NCI-H1694 treated with DMSO at 0.1 percent for 48 hours (cell line): Measurements from ENCODE around the gene OLFM1.
A peak's percentile ranks its signal among the peaks of the same experiment; 100 is the strongest.

Source experiments
- DNase-seq: peaks from one replicate; lab custom pipeline; 2025; lab: John Stamatoyannopoulos, UW

OLFM1 gene

DNA sequence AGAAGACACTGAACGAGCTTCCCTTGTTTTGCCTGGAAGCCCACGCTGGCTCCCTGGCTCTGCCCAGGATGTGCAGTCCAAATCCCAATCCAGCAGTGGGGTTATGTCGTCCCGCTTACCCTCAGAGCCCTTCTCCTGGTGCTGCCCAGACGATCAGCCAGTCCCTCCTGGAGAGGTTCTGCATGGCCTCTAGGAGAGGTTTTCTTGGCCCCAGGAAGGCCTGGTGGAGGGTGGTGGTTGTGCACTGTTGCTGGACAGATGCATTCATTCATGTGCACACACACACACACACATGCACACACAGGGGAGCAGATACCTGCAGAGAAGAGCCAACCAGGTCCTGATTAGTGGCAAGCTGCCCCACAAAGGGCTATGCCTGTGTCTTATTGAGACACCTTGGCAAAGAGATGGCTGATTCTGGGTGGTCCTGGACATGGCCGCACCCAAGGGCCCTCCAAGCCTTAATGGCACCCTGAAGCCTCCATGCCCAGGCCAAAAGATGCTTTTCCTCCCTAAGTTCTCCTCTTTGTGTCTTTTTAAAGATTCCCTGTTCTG, 10.5 kb upstream of the OLFM1 start:
- no peak for DNase-seq

DNA sequence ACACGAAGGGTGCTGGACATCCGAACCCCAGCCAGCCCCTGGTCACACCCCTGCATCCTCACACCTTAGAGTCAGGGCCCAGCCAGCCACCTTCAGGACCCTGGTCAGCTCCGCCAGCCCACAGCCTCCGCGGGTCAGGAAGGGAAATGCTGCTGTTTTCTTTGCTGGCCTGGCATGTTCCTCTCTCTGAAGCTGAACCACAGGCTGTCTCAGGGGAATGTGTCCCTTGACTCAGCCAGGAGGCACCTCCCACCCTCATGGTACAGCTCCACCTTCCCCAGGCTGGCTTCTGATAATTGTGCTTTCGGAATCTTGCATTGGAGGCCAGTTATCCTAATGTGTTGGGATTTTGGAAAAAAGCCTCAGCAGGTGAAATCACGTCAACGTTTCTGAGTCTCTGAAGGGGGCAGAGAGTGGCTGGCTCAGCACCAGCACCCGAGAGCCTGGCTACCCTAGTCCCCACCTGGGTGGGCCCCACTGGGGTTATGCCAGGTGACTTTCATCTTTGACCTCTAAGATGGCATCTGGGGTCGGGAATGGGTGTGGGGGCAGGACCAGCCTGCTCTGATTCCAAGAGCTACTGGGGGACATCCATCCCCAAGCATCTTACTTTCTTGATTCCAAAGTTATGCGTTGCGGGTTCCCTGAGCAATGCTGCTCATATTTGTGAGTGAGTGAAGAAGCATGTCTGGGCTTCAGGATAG, 9.8 kb upstream of the OLFM1 start:
- peak; percentile 45 for DNase-seq

DNA sequence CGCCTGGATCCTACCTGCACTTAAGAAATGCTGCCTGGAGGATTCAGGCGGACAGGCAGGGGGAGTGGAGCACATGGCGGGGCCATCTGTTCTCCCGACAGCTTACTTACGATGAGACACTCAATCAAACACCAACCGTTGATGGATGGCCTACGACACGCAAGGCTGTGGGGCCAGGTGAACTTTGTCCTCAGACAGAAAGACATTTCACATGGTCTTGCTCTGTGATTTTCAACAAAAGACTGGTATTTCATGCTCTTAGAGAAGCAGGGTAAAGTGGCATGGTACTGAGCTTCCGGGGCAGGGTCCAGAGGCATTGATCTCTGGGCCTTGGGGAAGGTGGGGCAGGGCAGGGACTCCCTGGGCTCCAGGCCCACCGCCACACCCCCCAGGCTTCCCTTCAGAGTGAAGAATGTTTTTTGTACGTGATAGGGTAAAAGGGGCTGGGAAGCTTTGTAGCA, 9.1 kb upstream of the OLFM1 start:
- DNase-seq = peak; percentile 11

DNA sequence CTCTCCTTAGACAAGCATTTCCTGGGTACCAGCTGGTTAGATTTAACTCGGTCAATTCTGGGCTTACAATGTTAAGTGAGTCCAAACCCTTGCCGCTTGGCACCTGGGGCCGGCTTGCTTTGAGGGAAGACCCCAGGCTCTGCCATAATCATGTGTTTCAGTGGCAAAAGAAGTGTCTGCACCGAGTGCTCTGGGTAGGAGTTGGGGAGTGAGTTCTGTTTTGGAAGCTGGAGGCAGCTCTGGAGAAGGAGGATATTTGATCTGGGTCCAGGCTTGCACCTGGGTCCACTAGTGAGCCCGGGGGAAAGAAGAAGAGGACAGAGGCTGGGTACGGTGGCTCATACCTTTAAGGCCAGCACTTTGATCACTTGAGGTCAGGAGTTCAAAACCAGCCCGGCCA, 8.4 kb upstream of the OLFM1 start:
- DNase-seq = no peak

DNA sequence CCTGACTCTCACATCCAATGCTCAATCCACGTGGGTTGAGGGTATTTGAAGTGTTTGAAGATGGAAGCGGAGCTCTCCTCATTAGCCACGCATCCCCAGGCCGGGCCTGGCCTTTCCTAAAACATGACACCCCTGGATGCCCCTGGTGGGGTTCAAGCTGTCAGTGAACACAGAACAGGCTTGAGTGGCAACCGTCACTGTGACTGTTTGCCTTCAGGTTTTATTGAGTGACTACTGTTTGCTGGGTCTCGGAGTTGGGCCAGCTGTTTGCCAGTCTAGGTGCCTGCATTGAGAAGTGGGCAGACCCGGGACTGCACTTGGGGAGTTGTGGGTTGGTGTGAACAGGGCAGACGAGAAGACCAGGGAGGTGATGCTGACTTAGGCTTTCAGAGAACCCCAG, 7.8 kb upstream of the OLFM1 start:
- no peak for DNase-seq

DNA sequence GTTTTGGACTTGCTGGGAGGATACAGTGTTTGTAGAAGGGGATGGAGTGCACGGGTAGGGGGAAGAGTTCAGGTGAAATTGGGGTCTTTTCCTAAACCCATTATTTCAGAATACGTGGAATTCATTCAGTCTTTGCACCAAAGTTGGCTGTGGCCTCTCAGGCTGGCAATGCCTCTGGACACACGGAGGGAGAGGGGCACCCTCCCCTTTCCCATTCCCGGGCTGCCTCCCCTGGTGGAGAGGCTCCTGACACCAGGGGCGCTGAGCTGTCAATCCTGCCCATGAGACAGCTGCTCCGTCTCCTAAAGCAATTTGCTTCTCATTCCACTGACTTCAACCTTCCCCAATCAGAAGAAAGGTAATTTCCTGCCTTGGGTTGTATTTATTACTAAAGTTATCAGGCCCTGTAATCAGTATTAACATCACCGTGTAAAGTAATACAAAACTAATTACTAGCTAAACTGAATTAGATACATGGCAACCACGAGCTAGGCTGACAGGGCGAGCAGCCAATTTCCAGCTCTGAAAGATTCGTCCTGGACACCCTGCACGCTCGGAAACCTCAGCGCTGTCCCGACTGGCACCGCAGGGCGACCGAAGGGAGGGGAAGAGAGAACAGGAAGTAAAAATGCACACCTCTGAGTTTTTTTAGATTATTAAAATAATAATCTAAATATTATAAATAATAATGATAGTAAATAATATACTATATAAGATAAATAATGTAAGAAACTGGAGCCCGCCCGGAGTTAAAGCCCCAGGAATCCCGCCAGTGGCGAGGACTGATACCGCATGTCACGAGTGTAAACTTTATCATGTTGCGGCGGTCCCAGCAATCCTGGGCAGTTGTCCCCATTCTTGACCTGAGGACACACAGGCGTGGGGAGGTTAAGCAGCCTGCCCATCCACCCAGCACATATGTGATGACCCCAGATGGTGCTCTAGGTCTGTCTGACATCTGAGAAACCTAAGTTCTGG, 6.9 kb upstream of the OLFM1 start:
- peak; percentile 38 for DNase-seq

DNA sequence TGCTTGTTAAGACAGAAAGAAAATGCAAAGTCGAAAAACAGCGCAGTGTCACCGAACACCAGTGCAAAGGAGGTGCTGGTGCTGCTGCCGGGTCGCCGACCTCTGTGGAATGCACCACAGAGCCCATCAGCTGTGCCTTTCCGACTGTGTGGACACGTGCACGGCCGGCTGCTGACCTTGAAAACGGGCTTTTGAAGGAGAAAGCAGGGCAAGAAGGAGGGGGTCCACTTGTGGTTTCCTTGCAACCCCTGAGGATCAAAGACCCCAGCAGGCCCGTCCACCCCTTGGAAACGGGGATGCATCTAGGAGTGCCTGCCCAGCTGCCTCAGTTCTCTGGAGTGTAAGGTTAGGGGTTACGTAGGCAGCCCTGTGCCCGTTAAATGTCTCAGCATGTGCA, 6.2 kb upstream of the OLFM1 start:
- DNase-seq = no peak

DNA sequence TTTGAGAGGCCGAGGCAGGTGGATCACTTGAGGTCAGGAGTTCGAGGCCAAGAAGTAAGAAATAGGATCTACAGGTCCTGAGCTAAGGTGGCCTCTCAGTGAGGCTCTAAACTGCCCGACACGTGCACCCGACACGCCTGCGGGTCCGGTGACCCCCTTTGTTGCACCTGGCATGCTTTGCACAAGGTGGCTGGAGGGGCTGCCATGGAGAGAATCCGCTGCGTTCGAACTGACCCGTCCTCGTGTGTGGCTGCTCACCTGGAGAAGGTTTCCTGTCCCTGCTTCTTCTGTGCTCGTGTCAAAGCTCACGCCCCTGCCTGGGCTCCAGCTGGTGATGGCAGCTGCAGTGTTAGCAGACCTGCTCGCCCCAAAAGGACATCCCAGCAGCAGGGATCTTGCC, 5.7 kb upstream of the OLFM1 start:
- DNase-seq = no peak

DNA sequence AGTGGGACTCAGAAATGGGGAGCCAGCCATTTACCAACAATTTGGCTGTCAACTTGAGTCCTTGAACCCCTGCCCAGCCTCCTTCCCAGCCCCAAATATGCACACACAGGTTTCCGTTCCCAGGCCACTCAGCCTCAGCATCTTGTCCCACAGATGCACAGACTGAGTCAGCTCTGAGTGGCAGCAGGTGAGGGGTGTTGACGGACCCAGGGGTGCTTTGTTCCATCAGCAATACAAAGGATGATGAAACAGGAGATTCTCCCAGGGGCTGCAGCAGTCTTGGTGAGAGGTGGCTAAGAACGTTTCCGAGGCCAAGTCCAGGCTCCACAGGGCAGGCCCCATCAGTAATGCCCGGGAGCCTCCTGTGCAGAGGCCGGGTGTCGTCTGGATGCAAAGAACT, 4.9 kb upstream of the OLFM1 start:
- no peak for DNase-seq

DNA sequence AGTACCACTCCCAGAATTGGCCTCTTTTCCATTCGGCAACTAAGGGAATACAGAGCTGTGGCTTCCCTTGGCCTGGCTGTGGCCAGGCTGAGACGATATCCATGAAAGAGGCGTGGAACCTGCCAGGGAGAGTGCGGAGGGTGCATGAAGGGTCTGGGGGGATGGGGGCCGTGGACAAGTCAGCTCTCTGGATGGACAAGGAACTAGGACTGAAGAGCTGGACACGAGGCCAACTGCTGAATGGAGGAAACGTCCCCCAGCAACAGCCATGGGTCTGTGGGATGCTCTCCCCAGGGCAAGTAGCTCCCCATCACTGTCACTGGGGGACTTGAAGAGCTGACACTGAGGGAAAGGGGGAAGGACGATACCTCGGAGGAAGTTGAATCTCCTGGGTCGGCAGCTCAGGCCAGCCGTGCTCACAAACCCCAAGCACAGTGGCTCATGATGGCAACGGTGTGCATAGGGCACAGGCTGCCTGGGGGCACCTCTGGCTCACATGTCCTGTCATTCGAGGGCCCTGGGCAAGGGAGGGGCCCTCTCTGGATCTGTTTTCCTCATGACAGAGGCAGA, 4.1 kb upstream of the OLFM1 start:
- no peak for DNase-seq

DNA sequence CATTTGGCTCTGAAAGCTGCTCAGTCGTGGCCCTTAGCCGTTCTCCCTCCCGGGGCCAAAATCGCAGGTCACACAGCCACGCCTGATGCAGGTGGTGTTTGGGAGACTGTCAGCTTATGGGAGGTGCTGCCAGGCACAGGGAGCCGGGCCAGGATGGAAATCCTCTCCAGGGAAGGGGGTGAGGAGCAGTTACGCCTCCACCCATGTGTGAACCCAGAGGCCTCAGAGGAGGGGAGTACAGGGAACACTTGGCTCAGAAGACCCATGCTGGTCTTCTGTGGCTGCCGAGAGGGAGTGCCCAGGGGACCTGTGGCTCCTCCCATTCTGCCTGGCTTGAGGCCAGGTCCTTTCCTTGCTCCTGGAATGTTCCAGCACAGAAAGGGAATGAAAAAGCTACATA, 3.6 kb upstream of the OLFM1 start:
- DNase-seq = no peak

DNA sequence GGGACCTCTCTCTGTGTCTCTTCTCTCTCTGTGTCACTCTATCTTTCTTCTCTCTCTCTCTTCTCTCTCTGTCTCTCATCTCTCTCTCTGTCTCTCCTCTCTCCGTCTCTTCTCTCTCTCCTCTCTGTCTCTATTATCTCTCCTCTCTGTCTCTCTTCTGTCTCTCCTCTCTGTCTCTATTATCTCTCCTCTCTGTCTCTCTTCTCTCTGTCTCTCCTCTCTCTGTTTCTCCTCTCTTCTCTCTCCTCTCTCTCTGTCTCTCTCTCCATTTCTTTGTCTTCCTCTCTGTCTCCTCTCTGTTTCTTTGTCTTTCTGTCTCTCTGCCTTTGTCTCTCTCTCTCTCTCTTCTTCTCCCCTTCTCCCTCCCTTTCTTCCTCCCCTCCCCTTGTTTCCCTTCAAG, 3.2 kb upstream of the OLFM1 start:
- DNase-seq = no peak

DNA sequence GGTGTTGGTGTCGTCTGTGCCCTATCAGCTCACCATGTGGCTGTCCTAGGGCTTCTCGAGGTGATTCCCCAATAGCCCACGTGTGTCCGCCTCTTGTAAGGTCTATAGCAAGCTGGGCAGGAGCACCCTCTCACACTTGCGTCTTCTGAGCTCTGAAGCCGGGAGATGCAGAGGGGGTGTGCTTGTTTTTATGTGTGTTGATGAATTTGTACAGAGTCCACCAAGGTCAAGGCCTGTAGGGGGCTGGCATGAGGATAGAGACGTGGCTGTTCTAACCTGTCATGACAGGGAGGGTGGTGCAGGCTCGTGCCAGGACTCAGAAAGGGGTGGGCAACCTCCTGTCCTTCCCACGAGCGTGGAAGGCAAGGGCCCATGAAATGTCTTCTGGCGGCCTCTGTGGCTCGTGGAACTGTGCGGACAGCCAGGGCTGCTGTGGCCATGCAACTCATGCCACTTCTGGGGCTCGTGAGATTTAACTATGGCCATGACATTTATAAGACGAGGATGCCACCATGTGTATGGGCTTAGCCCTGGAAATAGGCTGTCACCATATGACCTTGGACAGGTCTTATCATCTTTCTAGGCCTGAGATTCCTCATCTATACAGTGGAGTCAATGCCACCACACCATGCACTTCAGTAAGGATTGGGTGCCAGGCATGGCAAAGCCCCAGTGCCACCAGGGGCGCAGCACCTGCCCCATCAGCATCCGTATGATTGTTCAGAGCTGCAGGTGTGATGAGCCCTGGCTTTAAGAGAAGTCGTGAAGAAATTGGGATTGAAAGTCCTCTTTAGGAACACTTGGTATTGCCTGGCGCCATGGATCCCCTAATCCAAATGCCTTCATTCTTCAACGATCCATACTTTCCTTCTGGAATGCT, 2.3 kb upstream of the OLFM1 start:
- DNase-seq = no peak

DNA sequence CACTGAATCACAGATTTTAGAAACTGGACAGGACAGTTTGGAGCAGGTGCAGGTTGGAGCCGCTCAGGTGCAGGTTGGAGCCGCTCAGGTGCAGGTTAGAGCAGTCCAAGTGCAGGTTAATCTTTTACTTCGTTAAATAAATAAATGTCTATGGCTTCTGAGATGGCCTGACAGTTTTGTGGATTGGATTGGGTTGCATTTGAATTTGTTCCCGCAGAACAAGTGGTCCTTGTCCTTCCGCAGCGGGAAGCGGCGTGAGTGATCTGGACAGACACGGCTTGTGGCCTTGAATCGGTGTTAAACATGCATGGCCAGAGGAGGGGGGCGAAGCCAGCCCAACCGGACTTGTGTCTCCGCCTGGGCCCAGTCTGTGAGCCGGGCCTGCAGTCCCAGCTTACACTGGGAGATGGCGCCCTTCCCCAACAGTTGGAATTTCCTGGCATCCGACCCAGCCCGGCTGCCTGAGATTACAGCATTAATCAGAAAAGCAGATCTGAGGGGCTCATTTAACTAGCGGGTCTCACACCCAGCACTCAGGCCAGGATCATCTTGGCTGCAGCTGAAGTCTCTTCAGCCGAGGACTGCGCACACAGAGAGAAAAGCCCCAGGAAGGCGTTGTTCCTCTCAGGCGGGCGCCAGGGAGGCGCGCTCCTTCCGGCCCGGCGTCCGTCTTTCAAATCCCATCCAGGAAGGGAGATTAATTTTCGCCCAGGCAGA, 1.5 kb upstream of the OLFM1 start:
- DNase-seq = peak; percentile 46

DNA sequence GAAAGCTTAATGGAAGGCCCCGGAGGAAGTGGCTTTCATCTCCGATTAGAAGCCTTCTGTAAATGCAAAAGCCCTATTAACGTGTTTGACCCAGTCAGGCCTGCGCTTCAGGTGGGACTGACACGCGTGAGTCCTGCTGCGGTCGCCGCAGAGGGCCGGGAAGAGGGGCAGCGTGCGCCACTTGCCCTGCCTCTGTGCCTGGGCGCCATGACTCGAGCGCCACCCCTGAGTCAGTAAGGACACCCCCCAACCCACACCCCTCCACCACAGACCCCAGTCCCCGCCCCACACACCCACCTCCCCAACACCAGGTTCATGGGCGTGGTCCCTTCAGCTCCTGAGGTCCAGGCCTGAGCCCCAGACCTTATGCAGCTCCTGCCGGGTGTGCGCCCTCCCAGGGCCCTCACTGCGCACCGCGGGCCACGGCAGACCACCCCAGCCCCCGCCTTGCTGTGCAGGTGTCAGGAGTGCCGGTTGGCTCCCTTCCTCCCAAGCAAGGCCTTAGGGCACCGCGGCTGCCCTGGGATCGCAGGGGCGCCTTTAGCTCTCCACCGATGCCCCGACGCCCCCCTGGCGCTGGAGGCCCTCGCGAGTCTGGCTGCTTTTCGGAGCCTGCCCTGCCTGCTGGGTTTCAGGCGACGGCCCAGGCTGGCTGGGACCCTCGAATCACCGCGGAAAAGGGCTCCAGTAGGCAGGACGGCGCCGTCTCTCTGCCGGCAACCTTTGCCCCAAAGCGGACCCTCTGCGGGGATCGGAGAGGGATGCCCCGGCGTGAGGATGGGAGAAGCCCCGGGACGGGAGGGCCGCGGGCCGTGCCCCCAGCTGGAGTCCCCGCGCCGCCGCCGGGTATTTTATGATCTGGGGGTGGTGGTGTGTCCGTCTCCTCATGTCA, 625 bp upstream of the OLFM1 start:
- no peak for DNase-seq

DNA sequence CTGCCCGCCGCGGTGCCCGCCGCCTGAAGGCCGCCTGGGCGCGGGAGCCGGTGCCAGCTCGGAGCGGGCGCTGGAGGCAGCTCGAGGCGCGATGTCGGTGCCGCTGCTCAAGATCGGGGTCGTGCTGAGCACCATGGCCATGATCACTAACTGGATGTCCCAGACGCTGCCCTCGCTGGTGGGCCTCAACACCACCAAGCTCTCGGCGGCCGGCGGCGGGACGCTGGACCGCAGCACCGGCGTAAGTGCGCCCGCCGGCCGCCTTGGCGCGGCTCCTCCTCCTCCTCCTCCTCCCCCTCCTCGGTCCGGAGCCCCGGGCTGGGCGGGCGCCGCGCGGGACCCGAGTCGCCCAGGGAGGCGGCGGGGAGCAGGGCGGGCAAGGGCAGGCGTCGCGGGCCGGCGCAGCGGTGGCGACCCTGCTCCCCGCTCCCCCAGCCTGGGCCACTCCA, 455 bp downstream of the OLFM1 start:
- no peak for DNase-seq

DNA sequence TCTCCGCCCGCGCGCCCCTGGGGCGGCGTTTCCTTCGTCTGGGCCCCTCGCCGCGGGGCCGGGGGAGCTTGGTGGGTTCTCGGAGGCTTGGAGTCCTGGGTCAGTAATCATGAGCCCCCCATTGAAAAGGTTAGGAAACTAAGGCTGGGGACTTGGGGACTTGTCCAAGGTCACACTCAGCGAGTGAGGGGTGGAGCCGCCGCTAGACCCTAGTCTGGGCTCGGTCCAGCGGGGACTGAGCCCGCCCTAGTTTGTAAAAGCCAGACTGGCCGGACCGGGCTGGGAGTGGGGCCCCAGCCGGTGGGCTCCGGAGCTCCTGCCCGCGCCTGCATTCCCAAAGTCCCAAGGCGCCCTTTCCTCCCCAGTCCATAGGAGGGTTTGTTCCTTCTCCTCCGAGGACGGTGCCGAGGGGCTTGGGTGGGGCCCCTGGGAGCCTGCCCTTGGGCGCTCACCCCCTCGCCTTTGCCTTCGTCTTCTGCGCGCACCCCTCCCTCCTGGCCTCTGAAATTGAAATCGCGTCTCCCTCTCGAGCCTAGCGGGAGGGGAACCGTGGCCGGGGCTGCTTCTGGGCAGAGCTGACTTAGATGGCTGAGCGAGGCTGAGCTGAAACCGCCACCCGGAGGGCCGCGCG, 995 bp downstream of the OLFM1 start:
- no peak for DNase-seq

DNA sequence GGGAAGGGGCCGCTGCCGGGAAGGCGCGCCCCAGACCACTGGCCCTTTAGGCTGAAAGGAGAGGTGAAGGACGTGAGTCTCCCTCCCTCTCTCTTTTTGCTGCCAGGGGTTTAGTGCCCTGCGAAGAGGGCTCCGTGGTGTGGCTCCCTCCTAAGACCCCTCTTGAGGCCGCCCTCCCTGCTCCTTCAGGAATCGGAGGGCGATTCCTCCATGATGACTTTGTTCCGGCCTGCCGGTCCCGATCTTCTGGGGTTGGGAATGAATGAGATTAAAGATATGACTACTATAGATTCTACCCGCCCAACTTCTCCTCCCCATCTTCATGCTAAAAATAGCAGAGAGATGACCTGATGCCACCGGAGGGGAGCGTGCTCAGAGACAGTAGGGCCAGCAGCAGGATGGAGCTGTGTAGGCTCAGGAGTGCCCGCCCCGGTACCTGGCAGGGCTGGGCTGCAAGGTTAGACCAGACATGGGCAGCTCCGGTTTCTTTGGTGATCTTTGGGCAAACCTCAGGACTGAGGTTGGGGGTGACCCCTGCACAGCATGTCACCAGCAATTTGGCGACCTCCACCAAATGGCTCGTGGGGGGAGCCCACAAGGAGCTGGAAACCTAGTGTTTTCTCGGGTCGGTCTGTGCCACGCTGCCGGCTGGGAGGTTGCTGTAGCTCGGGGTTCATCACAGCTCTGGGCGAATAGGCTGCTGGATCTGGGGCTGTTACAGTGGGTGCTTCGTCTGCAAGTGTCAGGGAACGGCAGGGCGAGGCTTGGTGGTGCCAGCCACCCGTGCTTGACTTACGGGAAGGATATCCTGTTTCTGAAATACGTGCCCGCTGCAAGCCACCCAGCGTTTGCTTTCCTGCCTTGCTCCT, 1.7 kb downstream of the OLFM1 start:
- no peak for DNase-seq
